Measurements from ENCODE around the gene PRKCZ. TPM values are rescaled to one million over a fixed set of nuclear protein-coding genes. Genes with fewer than 3 reads are reported as not detected.

Gene PRKCZ
- total RNA-seq, 1 donor: 0.72 TPM

DNA sequence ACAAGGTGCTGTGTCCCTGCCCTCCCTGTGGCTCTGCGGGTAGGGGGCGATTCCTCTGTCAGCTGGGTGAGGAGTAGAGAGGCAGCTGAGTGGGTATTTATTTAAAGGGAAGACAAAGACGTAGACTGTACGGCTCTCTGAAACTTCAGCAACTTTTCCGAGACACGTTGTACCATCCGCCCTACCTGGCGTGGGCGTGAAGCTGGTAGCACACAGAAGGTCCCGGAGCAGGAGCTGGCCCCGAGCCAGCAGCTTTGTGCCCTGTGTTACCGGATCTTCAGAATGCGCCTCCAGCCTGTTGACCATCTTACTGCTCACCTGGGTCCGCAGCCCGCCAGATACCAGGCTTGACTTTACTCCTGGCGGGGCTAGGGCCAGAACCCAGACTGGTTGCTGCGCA lies 34.9 kb downstream of the PRKCZ start:
- no peak for DNase-seq (ENCODE audit: insufficient read length, low spot score, missing footprints)
- H3K4me3 ChIP-seq (ENCODE audit: insufficient read depth, low read length): no peak overlapping the region
- peaks cover 4% of the 10 kb centered on the region for H3K27me3 ChIP-seq (ENCODE audit: insufficient read depth, low read length)
- peaks cover 9% of the 10 kb centered on the region for H3K4me1 ChIP-seq (ENCODE audit: insufficient read depth, low read length)
- H4K20me1 ChIP-seq (ENCODE audit: insufficient read depth, low read length): no peaks in the 10 kb centered on the region
- no peak overlapping the region for H3K27ac ChIP-seq (ENCODE audit: low read depth, low read length)
- H2AFZ ChIP-seq (ENCODE audit: low read length): no peak overlapping the region
- no peaks in the 10 kb centered on the region for H3K79me2 ChIP-seq (ENCODE audit: insufficient read depth, low read length)
- H3K4me2 ChIP-seq (ENCODE audit: insufficient read depth, low read length): no peak overlapping the region
- no peaks in the 10 kb centered on the region for H3K36me3 ChIP-seq (ENCODE audit: insufficient read depth, low read length)
- TF ChIP-seq CTCF (IDR thresholded peaks at IDR 0.05; ENCODE audit: extremely low read depth, low read depth, low read length): no peak
- H3K9me3 ChIP-seq (ENCODE audit: low read depth, low read length): no peaks in the 10 kb centered on the region

DNA sequence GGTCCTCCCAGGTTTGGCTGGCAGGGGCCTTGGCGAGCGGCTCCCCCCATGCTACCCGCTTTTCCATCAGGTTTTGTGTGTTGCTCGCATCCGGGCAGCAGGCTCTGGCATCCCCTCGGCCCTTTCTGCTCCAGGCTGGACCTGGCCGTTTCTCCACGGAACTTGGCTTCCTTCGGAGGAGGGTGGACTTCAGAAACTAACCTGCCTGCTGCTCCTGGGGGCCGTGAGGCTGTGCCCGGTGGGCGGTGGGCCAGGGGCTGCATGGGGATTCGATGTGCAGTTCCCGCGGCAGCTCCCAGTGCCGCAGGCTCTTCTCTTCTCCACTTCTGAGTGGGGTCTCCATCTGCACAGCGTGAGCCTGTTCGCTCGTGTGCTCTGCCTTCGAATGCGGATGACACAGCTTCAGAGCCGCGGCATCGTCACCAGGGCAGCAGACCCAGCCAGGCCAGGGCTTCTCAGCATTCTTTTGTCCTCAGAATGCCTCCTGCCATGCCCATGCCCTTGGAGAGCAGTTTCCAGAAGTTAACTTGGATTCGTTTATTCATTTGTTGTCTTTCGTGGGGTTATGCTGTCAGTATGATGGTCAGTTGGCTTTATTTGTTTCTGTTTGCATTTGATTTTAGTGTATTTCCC lies 36.4 kb downstream of the PRKCZ start:
- Histone ChIP-seq H3K4me3 (ENCODE audit: insufficient read depth, low read length) (no peak overlapping the region), H3K36me3 (ENCODE audit: insufficient read depth, low read length) (no peaks in the 10 kb centered on the region), H2AFZ (ENCODE audit: low read length) (no peak overlapping the region), H3K9me3 (ENCODE audit: low read depth, low read length) (no peaks in the 10 kb centered on the region), H4K20me1 (ENCODE audit: insufficient read depth, low read length) (no peaks in the 10 kb centered on the region), H3K4me2 (ENCODE audit: insufficient read depth, low read length) (no peak overlapping the region), H3K27ac (ENCODE audit: low read depth, low read length) (no peak overlapping the region), H3K27me3 (ENCODE audit: insufficient read depth, low read length) (peaks cover 4% of the 10 kb centered on the region), H3K79me2 (ENCODE audit: insufficient read depth, low read length) (no peaks in the 10 kb centered on the region), H3K4me1 (ENCODE audit: insufficient read depth, low read length) (peaks cover 9% of the 10 kb centered on the region)
- TF ChIP-seq CTCF (IDR thresholded peaks at IDR 0.05; ENCODE audit: extremely low read depth, low read depth, low read length): no peak
- DNase-seq (ENCODE audit: insufficient read length, low spot score, missing footprints): no peak

DNA sequence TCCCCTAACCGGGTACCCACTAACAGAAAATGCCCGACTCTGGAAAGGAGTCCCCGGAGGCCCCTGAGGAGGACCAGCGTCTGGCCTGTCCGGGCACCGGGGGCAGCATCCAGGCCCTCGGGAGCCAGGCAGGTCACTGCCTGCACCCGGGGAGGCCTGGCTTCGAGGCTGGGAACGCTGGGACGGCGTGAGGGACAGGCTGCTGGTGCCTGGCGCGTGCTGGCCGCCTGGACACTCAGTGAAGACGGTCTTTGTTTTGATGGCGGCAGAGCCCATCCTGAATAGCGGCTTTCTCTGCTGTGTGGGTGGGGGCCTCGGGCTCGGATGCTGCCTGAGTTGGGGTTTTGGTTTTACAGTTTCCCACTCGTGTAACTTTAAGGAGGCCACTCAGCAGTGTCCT lies 37.6 kb downstream of the PRKCZ start:
- no peak for DNase-seq (ENCODE audit: insufficient read length, low spot score, missing footprints)
- H3K4me1 ChIP-seq (ENCODE audit: insufficient read depth, low read length): peaks cover 9% of the 10 kb centered on the region
- TF ChIP-seq CTCF (IDR thresholded peaks at IDR 0.05; ENCODE audit: extremely low read depth, low read depth, low read length): no peak
- no peak overlapping the region for H3K4me2 ChIP-seq (ENCODE audit: insufficient read depth, low read length)
- no peaks in the 10 kb centered on the region for H3K79me2 ChIP-seq (ENCODE audit: insufficient read depth, low read length)
- H3K36me3 ChIP-seq (ENCODE audit: insufficient read depth, low read length): no peaks in the 10 kb centered on the region
- H4K20me1 ChIP-seq (ENCODE audit: insufficient read depth, low read length): no peaks in the 10 kb centered on the region
- H3K27me3 ChIP-seq (ENCODE audit: insufficient read depth, low read length): peaks cover 4% of the 10 kb centered on the region
- no peak overlapping the region for H3K27ac ChIP-seq (ENCODE audit: low read depth, low read length)
- H2AFZ ChIP-seq (ENCODE audit: low read length): no peak overlapping the region
- no peaks in the 10 kb centered on the region for H3K9me3 ChIP-seq (ENCODE audit: low read depth, low read length)
- H3K4me3 ChIP-seq (ENCODE audit: insufficient read depth, low read length): no peak overlapping the region

GRCh38 chr1:2088458-2088857 lies 38.2 kb downstream of the PRKCZ start:
- Histone ChIP-seq H3K27ac (ENCODE audit: low read depth, low read length) (no peak overlapping the region), H3K4me2 (ENCODE audit: insufficient read depth, low read length) (peak overlapping the region; percentile 32)

More at GRCh38 chr1:2088458-2088857, 38.2 kb downstream of the PRKCZ start:
- Histone ChIP-seq H2AFZ (ENCODE audit: low read length) (no peak overlapping the region), H3K27me3 (ENCODE audit: insufficient read depth, low read length) (peaks cover 4% of the 10 kb centered on the region), H3K9me3 (ENCODE audit: low read depth, low read length) (no peaks in the 10 kb centered on the region), H4K20me1 (ENCODE audit: insufficient read depth, low read length) (no peaks in the 10 kb centered on the region), H3K79me2 (ENCODE audit: insufficient read depth, low read length) (no peaks in the 10 kb centered on the region), H3K36me3 (ENCODE audit: insufficient read depth, low read length) (no peaks in the 10 kb centered on the region), H3K4me1 (ENCODE audit: insufficient read depth, low read length) (peaks cover 9% of the 10 kb centered on the region), H3K4me3 (ENCODE audit: insufficient read depth, low read length) (no peak overlapping the region)
- peak; percentile 97 for DNase-seq (ENCODE audit: insufficient read length, low spot score, missing footprints)
- no peak for TF ChIP-seq CTCF (IDR thresholded peaks at IDR 0.05; ENCODE audit: extremely low read depth, low read depth, low read length)

Measured in osteoblast (primary cell).